NCI-H2081 treated with DMSO at 0.1 percent for 48 hours (cell line): Measurements from ENCODE around the gene NSMF.

Experiments
- DNase-seq: peaks from one replicate; lab custom pipeline; 2025; lab: John Stamatoyannopoulos, UW

NSMF gene

GRCh38 chr9:137459152-137459600, at the start of gene NSMF:
NSMF (minus strand) TSS chr9:137459334; CDS start chr9:137459102, 232 bp downstream.
- DNase-seq: peak; percentile 51

- no peak for DNase-seq
These were observed 47.6 kb upstream of the NSMF start for GRCh38 chr9:137506702-137507171.

- DNase-seq: no peak
These were observed 47.1 kb upstream of the NSMF start for GRCh38 chr9:137506274-137506673.

GRCh38 chr9:137505421-137506140, 46.4 kb upstream of the NSMF start:
- DNase-seq: no peak

- DNase-seq: no peak
These were observed 45.3 kb upstream of the NSMF start for GRCh38 chr9:137504432-137504777.

GRCh38 chr9:137502008-137502911, 43.1 kb upstream of the NSMF start:
- DNase-seq: no peak

- no peak for DNase-seq
These were observed 42.3 kb upstream of the NSMF start for GRCh38 chr9:137501457-137501856.

GRCh38 chr9:137500666-137501397, 41.7 kb upstream of the NSMF start:
- DNase-seq: no peak

GRCh38 chr9:137499858-137500661, 40.9 kb upstream of the NSMF start:
- DNase-seq: no peak

- DNase-seq: no peak
These were observed 40.3 kb upstream of the NSMF start for GRCh38 chr9:137499416-137499815.

- no peak for DNase-seq
These were observed 39.6 kb upstream of the NSMF start for GRCh38 chr9:137498720-137499150.

- DNase-seq: no peak
These were observed 39.0 kb upstream of the NSMF start for GRCh38 chr9:137497921-137498719.

GRCh38 chr9:137496601-137497375, 37.7 kb upstream of the NSMF start:
- DNase-seq: no peak

GRCh38 chr9:137494550-137495351, 35.6 kb upstream of the NSMF start:
- no peak for DNase-seq

- DNase-seq: no peak
These were observed 35.0 kb upstream of the NSMF start for GRCh38 chr9:137494104-137494544.

- DNase-seq: no peak
These were observed 34.4 kb upstream of the NSMF start for GRCh38 chr9:137493364-137494103.

- DNase-seq: no peak
These were observed 33.6 kb upstream of the NSMF start for GRCh38 chr9:137492464-137493363.
